Measurements from ENCODE around the gene MGAT3.

MGAT3 gene

GRCh38 chr22:39530116-39530515, 73.3 kb downstream of the MGAT3 start:
- no peaks in the 10 kb centered on the region for H3K9me3 ChIP-seq
- no peak overlapping the region for H3K4me3 ChIP-seq
- H3K4me1 ChIP-seq: peaks cover 9 to 71% (median 54%) of the 10 kb centered on the region in 4 donors
- no peak for DNase-seq
- H3K36me3 ChIP-seq: peaks cover 2 to 55% (median 4%) of the 10 kb centered on the region in 3 donors
- no peaks in the 10 kb centered on the region for H3K27me3 ChIP-seq
- intact Hi-C loops (cut with DNase I; ENCODE audit: low total_unique reads): loop anchor here (10.0 kb wide), 1 partner anchor 815 kb away; the partner anchor contains the start of gene ADSL
- H3K27ac ChIP-seq: peak overlapping the region; percentile 47 to 51
- TF ChIP-seq, protein P1, sequence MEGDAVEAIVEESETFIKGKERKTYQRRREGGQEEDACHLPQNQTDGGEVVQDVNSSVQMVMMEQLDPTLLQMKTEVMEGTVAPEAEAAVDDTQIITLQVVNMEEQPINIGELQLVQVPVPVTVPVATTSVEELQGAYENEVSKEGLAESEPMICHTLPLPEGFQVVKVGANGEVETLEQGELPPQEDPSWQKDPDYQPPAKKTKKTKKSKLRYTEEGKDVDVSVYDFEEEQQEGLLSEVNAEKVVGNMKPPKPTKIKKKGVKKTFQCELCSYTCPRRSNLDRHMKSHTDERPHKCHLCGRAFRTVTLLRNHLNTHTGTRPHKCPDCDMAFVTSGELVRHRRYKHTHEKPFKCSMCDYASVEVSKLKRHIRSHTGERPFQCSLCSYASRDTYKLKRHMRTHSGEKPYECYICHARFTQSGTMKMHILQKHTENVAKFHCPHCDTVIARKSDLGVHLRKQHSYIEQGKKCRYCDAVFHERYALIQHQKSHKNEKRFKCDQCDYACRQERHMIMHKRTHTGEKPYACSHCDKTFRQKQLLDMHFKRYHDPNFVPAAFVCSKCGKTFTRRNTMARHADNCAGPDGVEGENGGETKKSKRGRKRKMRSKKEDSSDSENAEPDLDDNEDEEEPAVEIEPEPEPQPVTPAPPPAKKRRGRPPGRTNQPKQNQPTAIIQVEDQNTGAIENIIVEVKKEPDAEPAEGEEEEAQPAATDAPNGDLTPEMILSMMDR (IDR thresholded peaks at IDR 0.05): no peak

- intact Hi-C loops (cut with DNase I; ENCODE audit: low total_unique reads): loop anchor here (10.0 kb wide), 1 partner anchor 814 kb away; the partner anchor contains the start of gene ADSL
- no peaks in the 10 kb centered on the region for H3K9me3 ChIP-seq
- H3K36me3 ChIP-seq: peaks cover 0 to 48% (median 0%) of the 10 kb centered on the region in 3 donors
- no peak overlapping the region for H3K4me3 ChIP-seq
- H3K27ac ChIP-seq: no peak overlapping the region
- H3K27me3 ChIP-seq: no peaks in the 10 kb centered on the region
- H3K4me1 ChIP-seq: peaks cover 9 to 67% (median 52%) of the 10 kb centered on the region in 4 donors
- DNase-seq: no peak
- TF ChIP-seq, protein P1 (IDR thresholded peaks at IDR 0.05): peak in 1 of 2 experiments; percentile 3
Measured at GRCh38 chr22:39530692-39531331, 74.0 kb downstream of the MGAT3 start.

- peak within 1 kb of the TSS; percentile 79 to 94 for H3K4me3 ChIP-seq
- TF ChIP-seq, protein P1 (IDR thresholded peaks at IDR 0.05): no peak
- peak; percentile 99 to 100 for DNase-seq
- intact Hi-C loops (cut with DNase I; ENCODE audit: low total_unique reads): loop anchor here (10.0 kb wide), 1 partner anchor 812 kb away; the partner anchor contains the start of gene ADSL
- no peaks in the 10 kb centered on the region for H3K27me3 ChIP-seq
- H3K4me1 ChIP-seq: peaks cover 9 to 58% (median 51%) of the 10 kb centered on the region in 4 donors
- H3K27ac ChIP-seq: peak within 1 kb of the TSS; percentile 90 to 97
- H3K9me3 ChIP-seq: no peaks in the 10 kb centered on the region
- peaks cover 0 to 35% (median 0%) of the 10 kb centered on the region in 3 donors for H3K36me3 ChIP-seq
Measured at GRCh38 chr22:39532215-39533073, 75.6 kb downstream of the MGAT3 start, which contains the start of gene RPS19BP1. RPS19BP1 (minus strand) TSS chr22:39532748; CDS start chr22:39532738, 10 bp downstream.

DNA sequence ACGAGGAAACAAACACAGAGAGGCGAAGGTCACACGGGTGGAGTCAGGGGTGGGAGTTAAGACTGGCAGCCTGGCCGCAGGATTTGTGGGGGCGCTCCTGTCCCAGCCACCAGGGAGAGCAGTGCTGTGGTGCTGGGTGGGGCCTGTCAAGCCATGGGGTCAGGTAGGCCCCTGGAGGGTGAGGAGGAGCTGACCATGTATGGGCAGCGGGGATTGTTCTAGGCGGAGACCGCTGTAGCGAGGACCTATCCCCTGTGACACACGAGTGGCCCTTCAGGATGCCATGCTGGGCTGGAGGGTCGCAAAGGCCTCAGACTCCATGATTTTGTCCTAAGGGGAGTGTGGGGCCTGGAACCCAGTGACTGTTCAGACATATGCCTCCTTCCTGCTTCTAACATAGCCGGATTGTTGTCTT, 77.3 kb downstream of the MGAT3 start:
- intact Hi-C loops (cut with DNase I; ENCODE audit: low total_unique reads): loop anchor here (10.0 kb wide), 1 partner anchor 811 kb away; the partner anchor contains the start of gene ADSL
- H3K9me3 ChIP-seq: no peaks in the 10 kb centered on the region
- no peak overlapping the region for H3K27ac ChIP-seq
- peaks cover 0 to 19% (median 0%) of the 10 kb centered on the region in 3 donors for H3K36me3 ChIP-seq
- H3K4me3 ChIP-seq: no peak overlapping the region
- H3K4me1 ChIP-seq: peaks cover 4 to 42% (median 35%) of the 10 kb centered on the region in 4 donors
- no peaks in the 10 kb centered on the region for H3K27me3 ChIP-seq
- DNase-seq: no peak
- TF ChIP-seq, protein P1 (IDR thresholded peaks at IDR 0.05): no peak

GRCh38 chr22:39534591-39535356, 78.0 kb downstream of the MGAT3 start:
- no peak overlapping the region for H3K27ac ChIP-seq
- H3K9me3 ChIP-seq: no peaks in the 10 kb centered on the region
- H3K27me3 ChIP-seq: no peaks in the 10 kb centered on the region
- peaks cover 0 to 12% (median 0%) of the 10 kb centered on the region in 3 donors for H3K36me3 ChIP-seq
- H3K4me3 ChIP-seq: no peak overlapping the region
- peaks cover 0 to 35% (median 28%) of the 10 kb centered on the region in 4 donors for H3K4me1 ChIP-seq
- intact Hi-C loops (cut with DNase I; ENCODE audit: low total_unique reads): loop anchor here (5.0 to 10.0 kb wide), 2 partner anchors 493 to 810 kb away; partner anchors contain the start of gene ADSL
- TF ChIP-seq, protein P1 (IDR thresholded peaks at IDR 0.05): peak; percentile 90 to 91
- peak; percentile 78 to 86 for DNase-seq

Data from tibial artery (tissue), 4 donors.